Measurements from ENCODE around the gene SLC15A4.
"Not testable (repeated sequence)": the region's sequence is repeated elsewhere in the genome, so short reads cannot be mapped to it uniquely, and the experiment has no call there.

Gene SLC15A4

GRCh38 chr12:128850400-128850799 lies 26.6 kb upstream of the SLC15A4 start:
- Histone ChIP-seq H3K4me1 (ENCODE audit: insufficient read depth, low read length, poor library complexity, severe bottlenecking) (peaks cover 8% of the 10 kb centered on the region), H2AFZ (ENCODE audit: low read length) (no peak overlapping the region), H3K9me3 (ENCODE audit: insufficient read depth, low read depth, low read length) (no peaks in the 10 kb centered on the region), H3K9me2 (replicated peaks; ENCODE audit: low read depth, low read length) (no peaks in the 10 kb centered on the region), H3K36me3 (ENCODE audit: insufficient read depth, low read length) (no peaks in the 10 kb centered on the region), H3K79me2 (ENCODE audit: insufficient read depth, low read length) (no peaks in the 10 kb centered on the region), H3K4me2 (ENCODE audit: low read depth, low read length, poor library complexity, severe bottlenecking) (no peak overlapping the region), H4K20me1 (ENCODE audit: insufficient read depth, low read length, poor library complexity, severe bottlenecking) (no peaks in the 10 kb centered on the region), H3F3A (ENCODE audit: low read depth) (no peaks in the 10 kb centered on the region), H3K4me3 (ENCODE audit: low read length, poor library complexity, severe bottlenecking) (no peak overlapping the region), H3K27me3 (ENCODE audit: insufficient read depth, low read length, poor library complexity, severe bottlenecking) (no peaks in the 10 kb centered on the region), H3K9ac (ENCODE audit: low read depth, low read length, poor library complexity, severe bottlenecking) (no peak overlapping the region)
- TF ChIP-seq EZH2phosphoT487 (IDR thresholded peaks at IDR 0.05; ENCODE audit: borderline replicate concordance): no peak
- no peak for TF ChIP-seq CTCF (conservative IDR thresholded peaks at IDR 0.05; ENCODE audit: low read length)

DNA sequence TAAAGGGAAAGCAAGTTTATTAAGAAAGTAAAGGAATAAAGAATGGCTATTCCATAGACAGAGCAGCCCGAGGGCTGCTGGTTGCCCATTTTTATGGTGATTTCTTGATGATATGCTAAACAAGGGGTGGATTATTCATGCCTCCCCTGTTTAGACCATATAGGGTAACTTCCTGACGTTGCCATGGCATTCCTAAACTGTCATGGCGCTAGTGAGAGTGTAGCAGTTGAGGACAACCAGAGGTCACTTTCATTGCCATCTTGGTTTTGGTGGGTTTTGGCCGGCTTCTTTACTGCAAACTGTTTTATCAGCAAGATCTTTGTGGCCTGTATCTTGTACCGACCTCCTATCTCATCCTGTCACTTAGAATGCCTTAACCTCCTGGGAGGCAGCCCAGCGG lies 26.0 kb upstream of the SLC15A4 start:
- H3K4me3 ChIP-seq (ENCODE audit: low read length, poor library complexity, severe bottlenecking); H3K9me2 ChIP-seq (replicated peaks; ENCODE audit: low read depth, low read length); H3K79me2 ChIP-seq (ENCODE audit: insufficient read depth, low read length); H4K20me1 ChIP-seq (ENCODE audit: insufficient read depth, low read length, poor library complexity, severe bottlenecking); H3K9ac ChIP-seq (ENCODE audit: low read depth, low read length, poor library complexity, severe bottlenecking); H3K36me3 ChIP-seq (ENCODE audit: insufficient read depth, low read length); H3F3A ChIP-seq (ENCODE audit: low read depth); H3K4me1 ChIP-seq (ENCODE audit: insufficient read depth, low read length, poor library complexity, severe bottlenecking); H3K27me3 ChIP-seq (ENCODE audit: insufficient read depth, low read length, poor library complexity, severe bottlenecking); H3K9me3 ChIP-seq (ENCODE audit: insufficient read depth, low read depth, low read length); H2AFZ ChIP-seq (ENCODE audit: low read length); H3K4me2 ChIP-seq (ENCODE audit: low read depth, low read length, poor library complexity, severe bottlenecking): not testable (repeated sequence)

DNA sequence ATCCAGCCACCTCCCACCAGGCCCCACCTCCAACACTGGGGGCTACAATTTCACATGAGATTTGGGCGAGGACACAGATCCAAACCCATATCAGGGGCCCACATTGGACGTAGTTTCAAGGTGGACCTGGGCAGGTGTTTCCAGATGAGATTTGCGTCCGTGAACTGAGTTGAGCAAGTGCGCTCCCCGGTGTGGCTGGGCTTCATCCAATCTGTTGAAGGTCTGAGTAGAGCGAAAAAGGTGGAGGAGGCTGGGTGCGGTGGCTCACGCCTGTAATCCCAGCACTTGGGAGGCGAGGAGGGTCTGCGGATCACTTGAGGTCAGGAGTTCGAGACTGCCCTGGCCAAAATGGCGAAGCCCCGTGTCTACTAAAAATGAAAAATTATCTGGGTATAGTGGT lies 24.6 kb upstream of the SLC15A4 start:
- no peak overlapping the region for H3K4me2 ChIP-seq (ENCODE audit: low read depth, low read length, poor library complexity, severe bottlenecking)
- TF ChIP-seq EZH2phosphoT487 (IDR thresholded peaks at IDR 0.05; ENCODE audit: borderline replicate concordance) (no peak), CTCF (conservative IDR thresholded peaks at IDR 0.05; ENCODE audit: low read length) (no peak)
- no peak overlapping the region for H3K4me3 ChIP-seq (ENCODE audit: low read length, poor library complexity, severe bottlenecking)
- H3K9me3 ChIP-seq (ENCODE audit: insufficient read depth, low read depth, low read length): no peaks in the 10 kb centered on the region
- no peak overlapping the region for H3K9ac ChIP-seq (ENCODE audit: low read depth, low read length, poor library complexity, severe bottlenecking)
- H2AFZ ChIP-seq (ENCODE audit: low read length): no peak overlapping the region
- no peaks in the 10 kb centered on the region for H3K9me2 ChIP-seq (replicated peaks; ENCODE audit: low read depth, low read length)
- no peaks in the 10 kb centered on the region for H3K27me3 ChIP-seq (ENCODE audit: insufficient read depth, low read length, poor library complexity, severe bottlenecking)
- peaks cover 18% of the 10 kb centered on the region for H3K4me1 ChIP-seq (ENCODE audit: insufficient read depth, low read length, poor library complexity, severe bottlenecking)
- H3K36me3 ChIP-seq (ENCODE audit: insufficient read depth, low read length): no peaks in the 10 kb centered on the region
- H3F3A ChIP-seq (ENCODE audit: low read depth): no peaks in the 10 kb centered on the region
- H3K79me2 ChIP-seq (ENCODE audit: insufficient read depth, low read length): no peaks in the 10 kb centered on the region
- H4K20me1 ChIP-seq (ENCODE audit: insufficient read depth, low read length, poor library complexity, severe bottlenecking): no peaks in the 10 kb centered on the region

DNA sequence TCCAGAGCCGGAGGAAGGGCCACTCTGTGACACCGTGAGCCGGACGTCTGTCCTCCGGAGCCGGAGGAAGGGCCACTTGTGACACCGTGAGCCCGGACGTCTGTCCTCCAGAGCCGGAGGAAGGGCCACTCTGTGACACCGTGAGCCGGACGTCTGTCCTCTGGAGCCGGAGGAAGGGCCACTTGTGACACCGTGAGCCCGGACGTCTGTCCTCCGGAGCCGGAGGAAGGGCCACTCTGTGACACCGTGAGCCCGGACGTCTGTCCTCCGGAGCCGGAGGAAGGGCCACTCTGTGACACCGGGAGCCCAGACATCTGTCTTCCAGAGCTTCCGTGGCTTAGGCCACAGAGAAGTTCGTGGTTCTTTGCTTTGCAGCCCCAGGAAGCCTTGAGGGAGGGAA lies 22.9 kb upstream of the SLC15A4 start:
- H3K4me1 ChIP-seq (ENCODE audit: insufficient read depth, low read length, poor library complexity, severe bottlenecking): peaks cover 28% of the 10 kb centered on the region
- H3K4me3 ChIP-seq (ENCODE audit: low read length, poor library complexity, severe bottlenecking); H3K9me3 ChIP-seq (ENCODE audit: insufficient read depth, low read depth, low read length); H3K27me3 ChIP-seq (ENCODE audit: insufficient read depth, low read length, poor library complexity, severe bottlenecking); H3K79me2 ChIP-seq (ENCODE audit: insufficient read depth, low read length); H3F3A ChIP-seq (ENCODE audit: low read depth); H3K36me3 ChIP-seq (ENCODE audit: insufficient read depth, low read length); H3K4me2 ChIP-seq (ENCODE audit: low read depth, low read length, poor library complexity, severe bottlenecking); H4K20me1 ChIP-seq (ENCODE audit: insufficient read depth, low read length, poor library complexity, severe bottlenecking); H2AFZ ChIP-seq (ENCODE audit: low read length); H3K9ac ChIP-seq (ENCODE audit: low read depth, low read length, poor library complexity, severe bottlenecking); H3K9me2 ChIP-seq (replicated peaks; ENCODE audit: low read depth, low read length): not testable (repeated sequence)
